Hepatocyte (in vitro differentiated cells): ENCODE measurements around the gene LHX6. TPM values are rescaled to one million over a fixed set of nuclear protein-coding genes. Genes with fewer than 3 reads are reported as not detected.

ENCODE experiments used
- DNase-seq: peaks from one replicate; pipeline ENCODE4 v3.0.0-alpha.2; 2016; ENCODE audit warnings: low spot score
- H2AFZ ChIP-seq: fragments of 200-600 bp; sonication (generic); 2 replicates; pipeline ENCODE4 v1.6.0; 2016; ENCODE audit warnings: antibody characterized with exemption, mild to moderate bottlenecking
- H3K27ac ChIP-seq: fragments of 200-600 bp; sonication (generic); 2 replicates; pipeline ENCODE4 v1.5.1; 2016; ENCODE audit warnings: mild to moderate bottlenecking
- H3K27me3 ChIP-seq: fragments of 200-600 bp; sonication (generic); 2 replicates; pipeline ENCODE4 v1.6.1; 2016
- H3K36me3 ChIP-seq: fragments of 200-600 bp; sonication (generic); replicated peaks from 2 replicates; pipeline ENCODE4 v1.5.1; 2016; ENCODE audit warnings: low read depth; ENCODE audit not compliant: insufficient read depth
- H3K4me1 ChIP-seq: fragments of 200-600 bp; sonication (generic); 2 replicates; pipeline ENCODE4 v1.5.1; 2016; ENCODE audit warnings: mild to moderate bottlenecking, moderate library complexity; ENCODE audit not compliant: insufficient read depth
- H3K4me2 ChIP-seq: fragments of 200-600 bp; sonication (generic); 2 replicates; pipeline ENCODE4 v1.6.0; 2016
- H3K4me3 ChIP-seq: fragments of 200-600 bp; sonication (generic); 2 replicates; pipeline ENCODE4 v1.5.1; 2016; ENCODE audit warnings: mild to moderate bottlenecking
- H3K79me2 ChIP-seq: fragments of 200-600 bp; sonication (generic); 2 replicates; pipeline ENCODE4 v1.6.0; 2017; ENCODE audit warnings: mild to moderate bottlenecking
- H3K9me2 ChIP-seq: fragments of 200-600 bp; sonication (generic); replicated peaks from 2 replicates; pipeline ENCODE4 v1.6.0; 2017; ENCODE audit warnings: mild to moderate bottlenecking; ENCODE audit not compliant: insufficient read depth
- H3K9me3 ChIP-seq: fragments of 200-600 bp; sonication (generic); 2 replicates; pipeline ENCODE4 v1.5.1; 2016; ENCODE audit warnings: low read depth, mild to moderate bottlenecking
- H4K20me1 ChIP-seq: fragments of 200-600 bp; sonication (generic); 2 replicates; pipeline ENCODE4 v1.6.0; 2016; ENCODE audit warnings: mild to moderate bottlenecking; ENCODE audit not compliant: insufficient read depth, poor library complexity, severe bottlenecking
- CTCF ChIP-seq: fragments of 200-600 bp; sonication (generic); IDR thresholded peaks from 2 replicates; pipeline ENCODE4 v1.5.1; 2016; ENCODE audit warnings: antibody characterized with exemption, mild to moderate bottlenecking; ENCODE audit not compliant: poor library complexity
- EZH2 ChIP-seq: fragments of 200-600 bp; sonication (generic); IDR thresholded peaks from 2 replicates; pipeline ENCODE4 v1.6.1; 2016; ENCODE audit warnings: antibody characterized with exemption, mild to moderate bottlenecking, borderline replicate concordance
- EZH2phosphoT487 ChIP-seq: fragments of 200-600 bp; sonication (generic); IDR thresholded peaks from one replicate; pipeline ENCODE4 v1.6.1; 2018; ENCODE audit warnings: antibody characterized with exemption, mild to moderate bottlenecking, low read depth, moderate library complexity; ENCODE audit not compliant: unreplicated experiment, severe bottlenecking
- WGBS: methylation state at CpG from one replicate; pipeline ENCODE4 v1.1.6; 2016; ENCODE audit warnings: low lambda C conversion rate; ENCODE audit errors: missing lambda C conversion rate; 5-methylcytosine and 5-hydroxymethylcytosine counted together
- polyA plus RNA-seq: library from polyadenylated mRNA; unstranded; fragments of >200 nt; fragmentation: Nextera tagmentation; extraction: Ambion mirVana; gene quantifications from 2 replicates; pipeline ENCODE4 v1.2.1, GENCODE V29; 2016
- total RNA-seq: library from RNA; depleted of rRNA; stranded (reverse); fragments of >200 nt; gene quantifications from 2 replicates; pipeline ENCODE4 v1.2.3, GENCODE V29; 2014

Gene LHX6
- total and polyA plus RNA-seq, 2 experiments from 2014 or later: 0.10 to 0.39 TPM

GRCh38 chr9:122252796-122253195 lies 24.0 kb upstream of the LHX6 start:
- Histone ChIP-seq H3K9me3 (no peaks in the 10 kb centered on the region), H3K27me3 (no peaks in the 10 kb centered on the region), H3K79me2 (peaks cover 13% of the 10 kb centered on the region), H3K27ac (no peak overlapping the region), H2AFZ (no peak overlapping the region), H3K36me3 (no peaks in the 10 kb centered on the region), H3K4me3 (no peak overlapping the region), H4K20me1 (peaks cover 9% of the 10 kb centered on the region), H3K4me2 (no peak overlapping the region), H3K4me1 (no peaks in the 10 kb centered on the region), H3K9me2 (no peaks in the 10 kb centered on the region)
- 74% methylated on average over 5 of the region's 5 CpGs for WGBS
- TF ChIP-seq CTCF: no peak
- DNase-seq: no peak

GRCh38 chr9:122251351-122251750 lies 22.6 kb upstream of the LHX6 start:
- Histone ChIP-seq H3K9me2 (no peaks in the 10 kb centered on the region), H3K27me3 (no peaks in the 10 kb centered on the region), H3K79me2 (peaks cover 7% of the 10 kb centered on the region), H4K20me1 (peaks cover 4% of the 10 kb centered on the region), H3K27ac (no peak overlapping the region), H3K4me2 (no peak overlapping the region), H3K36me3 (no peaks in the 10 kb centered on the region), H2AFZ (no peak overlapping the region), H3K9me3 (no peaks in the 10 kb centered on the region), H3K4me3 (no peak overlapping the region), H3K4me1 (no peaks in the 10 kb centered on the region)
- 100% methylated on average over 2 of the region's 2 CpGs for WGBS
- no peak for DNase-seq
- no peak for TF ChIP-seq CTCF
- no peak for TF ChIP-seq EZH2phosphoT487
- no peak for TF ChIP-seq EZH2

- Histone ChIP-seq H3K9me3 (no peaks in the 10 kb centered on the region), H3K79me2 (no peaks in the 10 kb centered on the region), H3K9me2 (no peaks in the 10 kb centered on the region), H3K4me2 (no peak overlapping the region), H2AFZ (no peak overlapping the region), H3K4me3 (no peak overlapping the region), H3K27ac (no peak overlapping the region), H3K4me1 (no peaks in the 10 kb centered on the region), H3K36me3 (no peaks in the 10 kb centered on the region), H3K27me3 (no peaks in the 10 kb centered on the region), H4K20me1 (peaks cover 4% of the 10 kb centered on the region)
- no peak for TF ChIP-seq EZH2phosphoT487
- TF ChIP-seq EZH2: no peak
- TF ChIP-seq CTCF: no peak
- 86% methylated on average over 5 of the region's 5 CpGs for WGBS
- no peak for DNase-seq
These were observed 19.7 kb upstream of the LHX6 start for GRCh38 chr9:122248448-122248865.

GRCh38 chr9:122246666-122247065 lies 17.9 kb upstream of the LHX6 start:
- DNase-seq: no peak
- WGBS: 88% methylated on average over 3 of the region's 3 CpGs
- no peak overlapping the region for H3K27ac ChIP-seq
- no peaks in the 10 kb centered on the region for H3K27me3 ChIP-seq
- H4K20me1 ChIP-seq: no peaks in the 10 kb centered on the region
- H3K4me3 ChIP-seq: no peak overlapping the region
- TF ChIP-seq CTCF (no peak), EZH2phosphoT487 (no peak), EZH2 (no peak)
- no peak overlapping the region for H3K4me2 ChIP-seq
- H3K4me1 ChIP-seq: no peaks in the 10 kb centered on the region
- H3K36me3 ChIP-seq: no peaks in the 10 kb centered on the region
- H3K9me3 ChIP-seq: no peaks in the 10 kb centered on the region
- H3K79me2 ChIP-seq: no peaks in the 10 kb centered on the region
- H2AFZ ChIP-seq: no peak overlapping the region
- no peaks in the 10 kb centered on the region for H3K9me2 ChIP-seq
